Measurements from ENCODE around the gene PIK3CG.

PIK3CG gene

GRCh38 chr7:106858618-106859532 is 6.2 kb upstream of the PIK3CG start:
- peak in 1 of 2 donors; percentile 71 for DNase-seq

- DNase-seq, result no peak
These were observed 2.6 kb upstream of the PIK3CG start for GRCh38 chr7:106862317-106863089.

- DNase-seq, result no peak
These were observed 1.6 kb upstream of the PIK3CG start for GRCh38 chr7:106863274-106863997.

- DNase-seq, result peak in 1 of 2 donors; percentile 29
These were observed 592 bp upstream of the PIK3CG start for GRCh38 chr7:106864298-106865081.

- peak; percentile 36 to 44 for DNase-seq
These were observed 1.5 kb downstream of the PIK3CG start for GRCh38 chr7:106866298-106867281.

- DNase-seq, result no peak
These were observed 2.7 kb downstream of the PIK3CG start for GRCh38 chr7:106867641-106868351.

GRCh38 chr7:106868364-106868763 is 3.3 kb downstream of the PIK3CG start:
- no peak for DNase-seq

- no peak for DNase-seq
These were observed 4.9 kb downstream of the PIK3CG start for GRCh38 chr7:106869954-106870353.

- DNase-seq, result no peak
These were observed 5.4 kb downstream of the PIK3CG start for GRCh38 chr7:106870528-106870927.

- peak in 1 of 2 donors; percentile 40 for DNase-seq
These were observed 5.9 kb downstream of the PIK3CG start for GRCh38 chr7:106870983-106871410.

- no peak for DNase-seq
These were observed 6.9 kb downstream of the PIK3CG start for GRCh38 chr7:106871793-106872571.

GRCh38 chr7:106872763-106873162 is 7.7 kb downstream of the PIK3CG start:
- DNase-seq, result no peak

GRCh38 chr7:106874076-106874475 is 9.0 kb downstream of the PIK3CG start:
- DNase-seq, result no peak

- DNase-seq, result no peak
These were observed 10.4 kb downstream of the PIK3CG start for GRCh38 chr7:106875508-106875907.

GRCh38 chr7:106878748-106879439 is 13.8 kb downstream of the PIK3CG start:
- DNase-seq, result no peak

GRCh38 chr7:106881984-106882383 is 16.9 kb downstream of the PIK3CG start:
- no peak for DNase-seq

GRCh38 chr7:106883456-106884026 is 18.5 kb downstream of the PIK3CG start:
- DNase-seq, result no peak

- no peak for DNase-seq
These were observed 20.6 kb downstream of the PIK3CG start for GRCh38 chr7:106885652-106886051.
